Measurements from ENCODE around the gene CLDN2. TPM values are rescaled to one million over a fixed set of nuclear protein-coding genes. Genes with fewer than 3 reads are reported as not detected.
"Not testable (repeated sequence)": the region's sequence is repeated elsewhere in the genome, so short reads cannot be mapped to it uniquely, and the experiment has no call there.

Gene CLDN2
- total and polyA plus RNA-seq, 2 donors from 2014 or later: 74.1 to 140 TPM

GRCh38 chrX:106957856-106958255, 37.7 kb downstream of the CLDN2 start:
- Histone ChIP-seq H3K4me3 (ENCODE audit: low read length in 3 of 3) (no peak overlapping the region), H3K36me3 (ENCODE audit: control insufficient read depth in 2 of 3, insufficient read depth in 3 of 3, low read length in 3 of 3) (peaks cover 0 to 3% (median 2%) of the 10 kb centered on the region in 3 donors), H3K4me1 (ENCODE audit: control insufficient read depth in 2 of 3, insufficient read depth in 2 of 3, low read depth in 1 of 3, low read length in 3 of 3) (no peaks in the 10 kb centered on the region), H3K9me3 (ENCODE audit: control insufficient read depth in 2 of 3, insufficient read depth in 1 of 3, low read length in 3 of 3) (no peaks in the 10 kb centered on the region), H3K27me3 (ENCODE audit: control insufficient read depth, insufficient read depth, low read length) (peaks cover 3% of the 10 kb centered on the region), H3K9ac (ENCODE audit: low read length in 3 of 3) (no peak overlapping the region), H3K27ac (ENCODE audit: low read depth in 2 of 2, low read length in 2 of 2) (no peak overlapping the region)
- intact Hi-C loops (cut with DNase I): loop anchor here (5.0 kb wide), 1 partner anchor 51 kb away; no protein-coding TSS in a partner anchor
- no peak for TF ChIP-seq CTCF (IDR thresholded peaks at IDR 0.05; ENCODE audit: borderline replicate concordance, extremely low read depth, insufficient read depth)
- DNase-seq (no peak), FAIRE-seq (no peak)

- no peak overlapping the region for H3K4me3 ChIP-seq (ENCODE audit: low read length in 3 of 3)
- no peak overlapping the region for H3K9ac ChIP-seq (ENCODE audit: low read length in 3 of 3)
- H3K27ac ChIP-seq (ENCODE audit: low read depth in 2 of 2, low read length in 2 of 2): no peak overlapping the region
- H3K27me3 ChIP-seq (ENCODE audit: control insufficient read depth, insufficient read depth, low read length): peaks cover 3% of the 10 kb centered on the region
- DNase-seq (peak in 3 of 5 donors; percentile 11 to 53 (median 35)), FAIRE-seq (no peak)
- peaks cover 0 to 3% (median 0%) of the 10 kb centered on the region in 3 donors for H3K36me3 ChIP-seq (ENCODE audit: control insufficient read depth in 2 of 3, insufficient read depth in 3 of 3, low read length in 3 of 3)
- no peak for TF ChIP-seq CTCF (IDR thresholded peaks at IDR 0.05; ENCODE audit: borderline replicate concordance, extremely low read depth, insufficient read depth)
- no peaks in the 10 kb centered on the region for H3K9me3 ChIP-seq (ENCODE audit: control insufficient read depth in 2 of 3, insufficient read depth in 1 of 3, low read length in 3 of 3)
- intact Hi-C loops (cut with DNase I): loop anchor here (5.0 kb wide), 1 partner anchor 53 kb away; no protein-coding TSS in a partner anchor
- H3K4me1 ChIP-seq (ENCODE audit: control insufficient read depth in 2 of 3, insufficient read depth in 2 of 3, low read depth in 1 of 3, low read length in 3 of 3): no peaks in the 10 kb centered on the region
These were observed 39.7 kb downstream of the CLDN2 start for GRCh38 chrX:106959901-106960300.

GRCh38 chrX:106963111-106963510, 42.9 kb downstream of the CLDN2 start:
- TF ChIP-seq CTCF (IDR thresholded peaks at IDR 0.05; ENCODE audit: borderline replicate concordance, extremely low read depth, insufficient read depth): no peak
- Histone ChIP-seq H3K9ac (ENCODE audit: low read length in 3 of 3) (no peak overlapping the region), H3K4me3 (ENCODE audit: low read length in 3 of 3) (no peak overlapping the region), H3K36me3 (ENCODE audit: control insufficient read depth in 2 of 3, insufficient read depth in 3 of 3, low read length in 3 of 3) (peaks cover 0 to 3% (median 0%) of the 10 kb centered on the region in 3 donors), H3K4me1 (ENCODE audit: control insufficient read depth in 2 of 3, insufficient read depth in 2 of 3, low read depth in 1 of 3, low read length in 3 of 3) (no peaks in the 10 kb centered on the region), H3K27me3 (ENCODE audit: control insufficient read depth, insufficient read depth, low read length) (no peaks in the 10 kb centered on the region), H3K9me3 (ENCODE audit: control insufficient read depth in 2 of 3, insufficient read depth in 1 of 3, low read length in 3 of 3) (no peaks in the 10 kb centered on the region), H3K27ac (ENCODE audit: low read depth in 2 of 2, low read length in 2 of 2) (no peak overlapping the region)
- FAIRE-seq: no peak
- no peak for DNase-seq
- intact Hi-C loops (cut with DNase I): no loop called here

- no peaks in the 10 kb centered on the region for H3K4me1 ChIP-seq (ENCODE audit: control insufficient read depth in 2 of 3, insufficient read depth in 2 of 3, low read depth in 1 of 3, low read length in 3 of 3)
- no peak overlapping the region for H3K4me3 ChIP-seq (ENCODE audit: low read length in 3 of 3)
- no peaks in the 10 kb centered on the region for H3K27me3 ChIP-seq (ENCODE audit: control insufficient read depth, insufficient read depth, low read length)
- DNase-seq (no peak), FAIRE-seq (no peak)
- no peak overlapping the region for H3K27ac ChIP-seq (ENCODE audit: low read depth in 2 of 2, low read length in 2 of 2)
- peaks cover 0 to 3% (median 0%) of the 10 kb centered on the region in 3 donors for H3K36me3 ChIP-seq (ENCODE audit: control insufficient read depth in 2 of 3, insufficient read depth in 3 of 3, low read length in 3 of 3)
- no peak overlapping the region for H3K9ac ChIP-seq (ENCODE audit: low read length in 3 of 3)
- intact Hi-C loops (cut with DNase I): no loop called here
- TF ChIP-seq CTCF (IDR thresholded peaks at IDR 0.05; ENCODE audit: borderline replicate concordance, extremely low read depth, insufficient read depth): no peak
- H3K9me3 ChIP-seq (ENCODE audit: control insufficient read depth in 2 of 3, insufficient read depth in 1 of 3, low read length in 3 of 3): no peaks in the 10 kb centered on the region
These were observed 44.1 kb downstream of the CLDN2 start for GRCh38 chrX:106964290-106964689.

- DNase-seq; H3K9me3 ChIP-seq (ENCODE audit: control insufficient read depth in 2 of 3, insufficient read depth in 1 of 3, low read length in 3 of 3); H3K9ac ChIP-seq (ENCODE audit: low read length in 3 of 3); H3K36me3 ChIP-seq (ENCODE audit: control insufficient read depth in 2 of 3, insufficient read depth in 3 of 3, low read length in 3 of 3); H3K4me1 ChIP-seq (ENCODE audit: control insufficient read depth in 2 of 3, insufficient read depth in 2 of 3, low read depth in 1 of 3, low read length in 3 of 3); H3K27me3 ChIP-seq (ENCODE audit: control insufficient read depth, insufficient read depth, low read length); FAIRE-seq; H3K4me3 ChIP-seq (ENCODE audit: low read length in 3 of 3); intact Hi-C loops (cut with DNase I); H3K27ac ChIP-seq (ENCODE audit: low read depth in 2 of 2, low read length in 2 of 2): not testable (repeated sequence)
These were observed 46.3 kb downstream of the CLDN2 start for GRCh38 chrX:106966547-106966946.
